KOPT-K1 (cell line): Measurements from ENCODE around the gene KIF1A.

Experiments used
- H3K27ac ChIP-seq: fragments of 200-600 bp; sonication (generic); 2 replicates; pipeline ENCODE4 v1.5.1; 2016; ENCODE audit warnings: antibody characterized with exemption, mild to moderate bottlenecking, low read depth, low read length; ENCODE audit not compliant: poor library complexity, severe bottlenecking
- H3K36me3 ChIP-seq: fragments of 200-600 bp; sonication (generic); 2 replicates; pipeline ENCODE4 v1.5.1; 2017; ENCODE audit warnings: antibody characterized with exemption, mild to moderate bottlenecking, low read length, moderate library complexity; ENCODE audit not compliant: insufficient read depth
- H3K9me3 ChIP-seq: fragments of 200-600 bp; sonication (generic); 2 replicates; pipeline ENCODE4 v1.5.1; 2017; ENCODE audit warnings: antibody characterized with exemption, low read length, mild to moderate bottlenecking; ENCODE audit not compliant: insufficient read depth, poor library complexity, severe bottlenecking

KIF1A gene

DNA sequence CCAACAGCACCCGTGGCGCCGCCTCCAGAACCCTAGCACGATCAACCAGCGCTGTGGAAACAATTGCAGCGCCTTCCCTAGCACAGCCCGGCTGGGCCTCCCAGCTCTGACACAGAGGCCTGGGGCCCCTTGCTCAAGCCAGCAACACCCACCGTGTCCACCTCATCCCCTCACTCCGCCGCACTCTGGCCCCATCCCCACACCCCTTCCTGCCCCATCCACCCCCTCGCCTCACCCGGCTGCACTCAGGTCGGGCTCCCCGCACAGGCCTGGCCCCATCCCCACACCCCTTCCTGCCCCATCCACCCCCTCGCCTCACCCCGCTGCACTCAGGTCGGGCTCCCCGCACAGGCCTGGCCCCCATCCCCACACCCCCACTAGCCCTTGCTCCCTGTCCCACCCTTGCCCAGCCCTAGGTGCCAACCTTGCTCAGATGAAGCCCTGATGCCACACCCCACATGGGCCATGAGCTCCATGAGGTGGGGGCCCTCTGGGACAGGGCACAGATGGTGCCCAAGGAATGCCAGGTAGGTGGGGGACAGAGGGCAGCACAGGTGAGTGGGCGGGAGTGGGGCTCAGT lies 28.7 kb downstream of the KIF1A start:
- Histone ChIP-seq H3K27ac (no peak overlapping the region), H3K36me3 (no peaks in the 10 kb centered on the region), H3K9me3 (no peaks in the 10 kb centered on the region)

DNA sequence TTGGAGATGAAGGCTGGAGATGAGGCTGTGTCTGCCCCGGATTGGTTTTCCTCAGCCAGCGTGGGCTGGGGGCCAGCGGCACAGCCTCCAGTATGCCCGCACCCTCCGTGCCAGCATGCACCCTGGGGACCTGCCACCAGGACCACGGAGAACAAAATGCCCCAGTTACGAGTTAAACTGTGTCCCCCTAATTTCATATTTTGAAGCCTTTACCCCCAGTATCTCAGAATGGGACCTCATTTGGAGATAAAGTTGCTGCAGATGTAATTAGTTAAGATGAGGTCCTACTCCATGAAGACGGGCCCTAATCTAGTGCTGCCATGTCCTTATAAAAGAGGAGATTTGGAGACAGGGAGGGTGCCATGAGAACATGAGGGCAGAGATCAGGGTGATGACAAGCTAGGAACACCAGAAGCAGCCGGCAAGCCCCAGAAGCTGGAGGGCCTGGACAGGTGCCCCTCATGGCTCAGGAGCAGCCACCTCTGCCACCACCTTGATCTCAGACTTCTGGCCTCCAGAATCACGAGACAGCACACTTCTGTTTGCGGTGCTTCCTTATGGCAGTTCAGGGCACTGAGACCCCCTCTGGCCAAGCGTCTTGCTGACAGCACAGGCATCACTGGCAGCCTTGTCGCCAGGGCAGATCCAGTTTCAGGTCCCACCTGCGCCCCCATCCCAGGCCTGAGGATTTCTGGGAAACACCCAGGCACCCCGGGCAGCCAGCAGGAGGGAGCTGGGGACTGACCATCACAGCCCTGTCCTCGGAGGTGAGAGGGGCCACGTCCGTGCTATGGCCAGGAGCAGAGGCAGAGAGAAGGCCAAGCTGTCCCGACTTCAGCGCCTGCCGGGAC lies 29.4 kb downstream of the KIF1A start:
- Histone ChIP-seq H3K9me3 (no peaks in the 10 kb centered on the region), H3K36me3 (no peaks in the 10 kb centered on the region), H3K27ac (no peak overlapping the region)

DNA sequence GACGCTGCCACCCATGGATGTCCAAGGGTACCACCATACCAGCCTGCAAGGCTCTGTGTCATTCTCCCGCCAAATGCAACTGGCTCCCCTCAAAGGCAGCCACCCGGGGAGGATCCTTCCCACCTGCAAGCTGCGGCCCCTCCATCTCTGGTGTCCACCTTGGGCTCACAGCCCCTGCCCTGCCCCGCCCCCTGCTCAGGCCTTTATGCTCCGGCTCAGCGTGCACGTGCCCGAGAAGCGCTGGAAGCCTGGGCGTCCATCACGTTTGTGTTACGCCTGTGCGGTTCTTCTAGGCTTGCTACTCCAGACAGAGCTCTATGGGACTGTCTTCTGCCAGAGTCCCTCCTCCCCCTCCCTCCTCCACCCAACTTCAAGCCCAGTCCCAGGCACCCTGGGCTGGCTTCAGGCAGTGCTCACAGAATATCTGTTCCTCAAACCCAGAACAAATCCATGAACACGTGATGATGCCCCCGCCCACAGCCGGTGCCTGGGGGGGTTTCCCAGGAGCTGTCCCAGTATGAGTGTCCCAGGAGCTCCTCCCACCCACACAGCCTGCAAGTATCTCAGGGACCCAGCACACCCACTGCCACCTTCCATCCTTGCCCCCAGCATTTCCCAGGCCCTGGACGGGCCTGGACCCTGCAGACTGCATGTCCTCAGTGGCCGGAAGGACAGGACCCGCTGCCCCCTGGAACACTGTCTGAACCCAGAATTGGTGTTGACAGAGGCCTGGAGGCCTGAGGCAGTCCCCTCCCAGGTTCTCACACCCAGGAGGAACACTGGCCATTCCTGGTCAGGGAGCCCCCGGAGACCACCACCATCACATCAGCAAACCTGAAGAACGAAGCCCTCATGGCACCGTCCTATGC lies 30.3 kb downstream of the KIF1A start:
- no peaks in the 10 kb centered on the region for H3K36me3 ChIP-seq
- H3K9me3 ChIP-seq: no peaks in the 10 kb centered on the region
- no peak overlapping the region for H3K27ac ChIP-seq

DNA sequence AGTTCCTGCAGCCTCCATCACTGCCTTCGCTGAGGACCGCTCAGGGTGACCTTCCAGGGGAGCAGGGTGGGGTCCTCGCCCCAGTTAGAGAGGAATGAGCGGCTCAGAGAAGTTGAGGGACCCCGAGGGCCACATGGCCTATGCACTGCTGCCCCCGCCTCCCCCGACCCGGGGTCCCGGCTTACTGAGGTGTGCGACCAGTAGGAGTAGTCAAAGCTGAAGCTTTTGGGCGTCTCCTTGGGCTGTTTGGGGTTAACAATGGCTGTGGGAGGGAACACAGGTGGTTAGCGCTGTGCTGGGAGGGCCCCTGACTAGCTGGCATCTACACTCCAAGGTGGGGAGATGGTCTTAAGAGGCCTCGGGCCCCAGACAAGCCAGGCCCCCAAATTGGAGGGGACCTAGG lies 31.0 kb downstream of the KIF1A start:
- Histone ChIP-seq H3K36me3 (no peaks in the 10 kb centered on the region), H3K9me3 (no peaks in the 10 kb centered on the region), H3K27ac (no peak overlapping the region)

GRCh38 chr2:240788482-240788881 lies 31.5 kb downstream of the KIF1A start:
- Histone ChIP-seq H3K27ac (no peak overlapping the region), H3K36me3 (no peaks in the 10 kb centered on the region), H3K9me3 (no peaks in the 10 kb centered on the region)

DNA sequence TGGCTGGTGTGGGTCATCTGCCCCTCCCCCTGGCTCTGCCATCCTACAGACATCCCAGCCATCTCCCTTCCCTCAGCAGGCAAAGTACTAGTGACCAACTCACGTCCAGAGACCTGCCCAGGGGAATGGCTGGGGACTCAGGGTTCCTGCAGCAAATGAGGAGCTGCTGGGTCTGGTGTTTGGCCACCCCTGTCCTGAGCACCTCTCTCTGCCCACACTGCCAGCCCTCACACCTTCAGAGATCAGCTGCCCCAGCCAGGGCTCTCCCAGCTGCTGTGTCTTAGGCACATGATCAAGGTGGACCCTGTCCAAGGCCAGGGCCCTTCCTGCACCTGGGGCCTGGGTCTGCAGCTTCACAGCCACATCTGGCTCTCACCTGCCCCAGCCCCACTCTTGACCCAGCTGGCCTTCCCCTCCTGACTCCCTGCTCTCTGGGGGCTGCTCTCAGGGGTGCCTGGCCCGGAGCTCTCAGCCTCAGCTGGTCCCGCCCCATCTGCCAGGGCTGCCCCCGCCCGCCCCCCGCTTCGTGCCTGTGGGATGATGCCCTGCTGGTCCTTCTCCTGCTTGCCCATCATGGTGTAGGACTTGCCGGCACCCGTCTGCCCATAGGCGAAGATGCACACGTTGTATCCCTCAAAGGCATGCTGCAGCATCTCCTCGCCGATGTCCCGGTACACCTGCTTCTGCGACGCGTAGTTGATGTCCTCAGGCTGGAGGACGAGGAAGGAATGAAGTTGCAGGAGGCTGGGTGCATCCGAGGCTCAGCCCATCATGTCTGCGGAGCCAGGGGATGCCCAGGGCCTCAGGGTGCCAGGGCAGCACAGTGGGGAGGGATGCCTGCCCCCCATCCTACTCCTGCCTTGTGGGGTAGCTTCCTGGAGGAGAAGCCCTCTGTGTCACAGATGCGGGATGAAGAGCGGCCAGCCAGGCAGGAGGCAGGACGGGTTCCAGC lies 32.2 kb downstream of the KIF1A start:
- H3K36me3 ChIP-seq: no peaks in the 10 kb centered on the region

GRCh38 chr2:240786871-240787311 lies 33.1 kb downstream of the KIF1A start:
- no peaks in the 10 kb centered on the region for H3K36me3 ChIP-seq
- H3K27ac ChIP-seq: no peak overlapping the region
- no peaks in the 10 kb centered on the region for H3K9me3 ChIP-seq

More for the DNA sequence above, 32.2 kb downstream of the KIF1A start:
- Histone ChIP-seq H3K9me3 (no peaks in the 10 kb centered on the region), H3K27ac (no peak overlapping the region)

DNA sequence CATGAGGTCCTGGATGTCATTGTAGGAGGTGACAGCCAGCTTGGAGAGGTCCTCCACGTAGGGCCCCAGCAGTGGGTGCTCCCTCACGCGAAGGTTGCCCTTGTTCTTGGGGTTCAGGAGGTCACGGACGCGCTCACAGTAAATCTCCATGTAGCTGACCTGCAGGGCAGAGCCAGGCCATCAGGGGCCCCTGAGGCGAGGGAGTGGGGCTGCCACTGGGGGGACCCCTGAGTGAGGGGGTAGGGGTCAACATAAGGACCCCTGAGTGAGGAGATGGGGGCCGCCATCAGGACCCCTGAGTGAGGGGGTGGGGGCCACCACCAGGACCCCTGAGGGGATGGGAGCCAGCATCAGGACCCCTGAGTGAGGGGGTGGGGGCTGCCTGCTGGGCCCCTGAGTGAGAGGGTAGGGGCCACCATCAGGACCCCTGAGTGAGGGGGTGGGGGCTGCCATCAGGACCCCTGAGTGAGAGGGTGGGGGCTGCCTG lies 33.6 kb downstream of the KIF1A start:
- no peaks in the 10 kb centered on the region for H3K9me3 ChIP-seq
- no peaks in the 10 kb centered on the region for H3K36me3 ChIP-seq
- no peak overlapping the region for H3K27ac ChIP-seq

GRCh38 chr2:240785424-240786335 lies 34.3 kb downstream of the KIF1A start:
- H3K27ac ChIP-seq: no peak overlapping the region
- H3K9me3 ChIP-seq: no peaks in the 10 kb centered on the region
- no peaks in the 10 kb centered on the region for H3K36me3 ChIP-seq

- no peak overlapping the region for H3K27ac ChIP-seq
- H3K36me3 ChIP-seq: no peaks in the 10 kb centered on the region
- H3K9me3 ChIP-seq: no peaks in the 10 kb centered on the region
Observed at GRCh38 chr2:240784629-240785423, 35.2 kb downstream of the KIF1A start.

DNA sequence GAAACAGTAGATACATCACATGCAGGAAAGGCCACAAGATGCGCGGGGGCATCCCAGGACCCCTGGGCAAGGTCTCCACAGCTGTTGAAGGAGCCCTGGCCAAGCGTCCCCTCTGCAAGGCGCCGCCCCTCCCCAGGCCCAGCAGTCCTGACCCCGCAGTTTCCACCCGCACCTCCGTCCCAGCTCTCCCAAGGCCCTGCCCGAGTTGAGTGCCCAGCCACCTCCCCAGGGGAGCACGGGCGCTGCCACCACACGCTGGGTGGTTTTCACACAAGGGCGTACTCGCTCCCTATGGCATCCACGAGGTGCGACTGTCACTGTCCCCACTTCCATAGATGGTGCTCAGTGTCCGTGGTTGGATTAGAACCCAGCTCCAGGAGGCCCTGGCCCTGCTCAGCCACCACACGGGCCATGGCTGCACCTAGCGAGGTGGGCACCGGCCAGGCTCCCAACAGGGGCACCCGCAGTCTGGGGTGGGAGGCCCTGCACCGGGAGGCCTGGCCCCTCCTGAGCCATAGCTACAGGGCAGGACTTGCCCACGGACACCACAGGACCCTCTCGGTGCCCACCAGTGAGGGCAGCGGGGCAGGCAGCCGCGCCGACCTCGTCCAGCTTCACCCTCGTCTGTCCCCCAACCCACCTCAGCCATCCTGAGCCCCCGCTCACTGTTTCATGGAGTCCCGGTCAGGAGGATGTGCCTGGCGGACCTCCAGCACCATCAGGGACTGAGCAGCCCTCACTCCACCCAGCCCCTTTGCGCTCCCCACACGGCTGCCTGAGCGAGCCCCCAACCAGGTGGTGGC lies 36.0 kb downstream of the KIF1A start:
- H3K36me3 ChIP-seq: no peaks in the 10 kb centered on the region
- H3K27ac ChIP-seq: no peak overlapping the region
- no peaks in the 10 kb centered on the region for H3K9me3 ChIP-seq
